Right lobe of liver (tissue), 4 donors: ENCODE measurements around the gene FSTL4.

Experiments
- POLR2A ChIP-seq: fragments of 450-650 bp; IDR thresholded peaks from one replicate; pipeline ENCODE4 v1.6.1; 2017; ENCODE audit warnings: antibody characterized with exemption, mild to moderate bottlenecking
- TF ChIP-seq, protein P1 (sequence below), 4 donors: fragments of 200-600 bp in 3 of 4; fragments of 450-650 bp in 1 of 4; IDR thresholded peaks; one replicate each; pipeline versions ENCODE4 v1.5.1 to v1.8.0; 2016 to 2022; ENCODE audit warnings: antibody characterized with exemption in 4 of 4, mild to moderate bottlenecking in 2 of 4
- donor health status: DM: no; HTN: no; CAD: no.
- donor health status: DM: no; HTN: no; CAD: no.
- donor health status: DM: no; HTN: yes; CAD: no.

DNA sequence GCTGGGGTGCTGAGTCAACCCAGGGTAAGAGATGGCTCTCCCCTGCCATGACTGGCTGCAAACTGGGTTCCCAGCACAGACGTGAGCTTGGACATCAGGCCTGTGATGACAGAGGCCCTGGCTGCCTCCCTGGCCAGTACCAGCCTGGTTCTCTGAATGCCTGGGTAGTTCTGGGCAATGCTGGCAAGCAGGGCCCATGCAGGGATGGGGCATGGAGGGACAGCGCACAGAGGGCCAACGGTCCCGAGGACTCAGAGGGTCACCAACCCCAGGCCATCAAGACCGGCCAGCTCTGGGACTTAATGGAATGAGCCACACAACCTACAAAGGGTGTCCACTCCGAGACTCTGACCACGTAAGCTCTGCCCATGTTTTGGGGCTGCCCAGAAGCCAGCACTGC lies 241.4 kb downstream of the FSTL4 start:
- TF ChIP-seq, protein P1, sequence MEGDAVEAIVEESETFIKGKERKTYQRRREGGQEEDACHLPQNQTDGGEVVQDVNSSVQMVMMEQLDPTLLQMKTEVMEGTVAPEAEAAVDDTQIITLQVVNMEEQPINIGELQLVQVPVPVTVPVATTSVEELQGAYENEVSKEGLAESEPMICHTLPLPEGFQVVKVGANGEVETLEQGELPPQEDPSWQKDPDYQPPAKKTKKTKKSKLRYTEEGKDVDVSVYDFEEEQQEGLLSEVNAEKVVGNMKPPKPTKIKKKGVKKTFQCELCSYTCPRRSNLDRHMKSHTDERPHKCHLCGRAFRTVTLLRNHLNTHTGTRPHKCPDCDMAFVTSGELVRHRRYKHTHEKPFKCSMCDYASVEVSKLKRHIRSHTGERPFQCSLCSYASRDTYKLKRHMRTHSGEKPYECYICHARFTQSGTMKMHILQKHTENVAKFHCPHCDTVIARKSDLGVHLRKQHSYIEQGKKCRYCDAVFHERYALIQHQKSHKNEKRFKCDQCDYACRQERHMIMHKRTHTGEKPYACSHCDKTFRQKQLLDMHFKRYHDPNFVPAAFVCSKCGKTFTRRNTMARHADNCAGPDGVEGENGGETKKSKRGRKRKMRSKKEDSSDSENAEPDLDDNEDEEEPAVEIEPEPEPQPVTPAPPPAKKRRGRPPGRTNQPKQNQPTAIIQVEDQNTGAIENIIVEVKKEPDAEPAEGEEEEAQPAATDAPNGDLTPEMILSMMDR (IDR thresholded peaks at IDR 0.05) = no peak
- no peak for TF ChIP-seq POLR2A
